HG02642 (cell line): ENCODE data around the gene ENPP4.

Source experiments
- ATAC-seq: cut with Tn5 transposase; IDR thresholded peaks from one replicate; pipeline ENCODE4 v1.9.1; 2021; ENCODE audit warnings: mild to moderate bottlenecking; ENCODE audit not compliant: unreplicated experiment, poor library complexity

Gene ENPP4

DNA sequence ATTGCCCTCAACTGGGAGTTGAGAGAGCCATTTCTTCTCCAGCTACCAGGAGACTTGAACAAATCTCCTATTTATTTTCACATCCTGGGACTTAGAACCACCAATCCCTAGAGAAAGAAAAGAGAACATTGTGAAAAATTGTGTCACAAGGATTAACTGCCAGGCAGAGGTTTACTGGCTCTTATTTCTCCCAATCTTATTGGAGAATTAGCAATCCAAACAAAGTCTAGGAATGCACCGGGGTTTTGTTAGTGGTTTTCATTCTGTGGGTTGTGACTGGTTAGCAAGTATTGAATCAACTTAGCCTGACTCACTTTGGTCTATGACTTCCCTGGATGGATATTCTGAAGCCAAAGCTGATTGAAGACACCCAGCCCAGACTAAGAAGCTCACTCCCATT, 62.2 kb downstream of the ENPP4 start:
- no peak for ATAC-seq
